ENCODE data around the gene C12orf56. TPM values are rescaled to one million over a fixed set of nuclear protein-coding genes. Genes with fewer than 3 reads are reported as not detected.

The C12orf56 gene, protein sequence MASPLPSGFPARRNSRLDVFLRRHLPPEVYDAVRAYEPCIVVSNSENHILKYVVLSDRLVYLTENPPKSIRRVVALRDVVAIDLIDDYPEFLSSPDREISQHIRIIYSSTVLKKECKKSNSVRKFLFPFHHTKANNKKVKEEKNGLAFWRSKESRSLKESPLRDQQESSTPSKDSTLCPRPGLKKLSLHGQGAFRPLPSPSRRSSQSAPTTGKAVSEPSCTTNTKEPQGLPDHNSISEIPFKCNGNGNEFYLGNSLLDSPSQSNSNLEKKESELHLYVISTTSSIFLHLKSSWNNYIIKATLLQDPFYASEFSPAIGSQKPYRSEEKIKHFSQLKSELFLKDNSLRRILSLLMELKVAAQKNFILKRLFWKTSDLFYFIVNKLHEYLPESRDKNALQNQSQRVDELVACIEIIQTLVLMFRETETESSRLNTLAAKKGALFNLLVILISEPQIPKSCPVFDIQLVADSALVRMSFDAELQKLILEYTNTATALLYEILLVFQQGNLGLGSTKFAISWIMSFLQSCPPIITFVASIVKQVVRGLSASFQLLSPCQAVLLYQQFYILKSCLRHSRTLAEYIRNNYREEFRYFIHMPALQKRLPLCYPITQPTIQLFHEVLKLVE
- polyA plus RNA-seq (2013, experiment 1 of 2) = 0.18 TPM
- 0.11 TPM for polyA plus RNA-seq (2013, experiment 2 of 2)

DNA sequence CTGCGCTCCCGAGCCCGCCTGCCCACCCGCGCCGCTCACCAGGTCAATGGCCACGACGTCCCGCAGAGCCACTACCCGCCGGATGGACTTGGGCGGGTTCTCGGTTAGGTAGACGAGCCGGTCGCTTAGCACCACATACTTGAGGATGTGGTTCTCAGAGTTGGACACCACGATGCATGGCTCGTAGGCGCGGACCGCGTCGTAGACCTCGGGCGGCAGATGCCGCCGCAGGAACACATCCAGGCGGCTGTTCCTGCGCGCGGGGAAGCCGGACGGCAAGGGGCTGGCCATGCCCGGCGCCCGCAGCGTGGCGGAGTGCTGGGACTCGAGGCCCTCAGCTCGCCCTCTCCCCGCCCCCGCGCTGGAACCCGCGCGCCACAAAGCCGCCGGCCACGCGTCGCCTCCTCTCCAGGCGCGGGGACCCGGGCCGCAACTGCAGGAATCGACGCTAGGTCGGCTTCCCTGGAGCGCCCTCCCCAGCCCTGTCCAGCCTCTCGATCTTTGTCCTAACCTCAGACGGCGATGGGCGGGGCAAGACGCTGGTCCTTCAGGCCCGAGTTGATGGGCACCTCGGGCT, at the start of gene C12orf56:
C12orf56 (minus strand) TSS at position 484 of the 577 bp plus-strand sequence; CDS start at position 291, 193 bp downstream.
- no peak for DNase-seq (ENCODE audit: low spot score)
- H3K14ac ChIP-seq (ENCODE audit: low read length) = peak within 1 kb of the TSS; percentile 38
- H3K4ac ChIP-seq (ENCODE audit: low read length) = no peak within 1 kb of the TSS
- H3K9ac ChIP-seq (ENCODE audit: low read depth, low read length, poor library complexity) = peak within 1 kb of the TSS; percentile 44
- H2AK5ac ChIP-seq (ENCODE audit: low read depth, low read length) = no peak within 1 kb of the TSS
- H2BK120ac ChIP-seq (ENCODE audit: low read depth, low read length) = no peak within 1 kb of the TSS
- no peak within 1 kb of the TSS for H4K91ac ChIP-seq (ENCODE audit: low read depth, low read length, poor library complexity)
- H3K27ac ChIP-seq (replicated peaks; ENCODE audit: low read length) = no peak within 1 kb of the TSS
- H3K18ac ChIP-seq (ENCODE audit: low read length) = peak within 1 kb of the TSS; percentile 71
- no peaks in the 10 kb centered on the region for H3K4me1 ChIP-seq (ENCODE audit: control insufficient read depth in 2 of 2, insufficient read depth in 1 of 2, low read depth in 1 of 2, low read length in 2 of 2)
- H3K36me3 ChIP-seq (replicated peaks in 1 of 2; ENCODE audit: control insufficient read depth in 2 of 2, insufficient read depth in 2 of 2, low read length in 2 of 2) = no peaks in the 10 kb centered on the region
- H2BK12ac ChIP-seq (ENCODE audit: low read length) = no peak within 1 kb of the TSS
- H3K23ac ChIP-seq (ENCODE audit: low read depth, low read length, poor library complexity) = no peak within 1 kb of the TSS
- no peaks in the 10 kb centered on the region for H3K27me3 ChIP-seq (ENCODE audit: control insufficient read depth in 3 of 3, insufficient read depth in 3 of 3, low read depth in 1 of 3, low read length in 3 of 3)
- H4K8ac ChIP-seq (ENCODE audit: low read depth, low read length) = no peak within 1 kb of the TSS
- no peak within 1 kb of the TSS for H2BK15ac ChIP-seq (ENCODE audit: low read length)
- H3K4me2 ChIP-seq (ENCODE audit: insufficient read depth, low read length, poor library complexity, severe bottlenecking) = no peak within 1 kb of the TSS
- H2AFZ ChIP-seq (ENCODE audit: low read length) = peak within 1 kb of the TSS; percentile 59
- peak within 1 kb of the TSS; percentile 39 for H2BK5ac ChIP-seq (ENCODE audit: low read length)
- no peak within 1 kb of the TSS for H3K4me3 ChIP-seq (ENCODE audit: low read length in 2 of 2)
- no peaks in the 10 kb centered on the region for H3K9me3 ChIP-seq (replicated peaks in 1 of 2; ENCODE audit: control insufficient read depth in 2 of 2, insufficient read depth in 1 of 2, low read depth in 1 of 2, low read length in 2 of 2)
- no CpG with 5 or more reads among the region's 66 CpGs for WGBS, 2 donors (ENCODE audit: extremely low coverage in 2 of 2, insufficient read length in 2 of 2, insufficient replicate concordance in 1 of 2)
- H3K79me1 ChIP-seq (ENCODE audit: low read depth, low read length) = no peaks in the 10 kb centered on the region

DNA sequence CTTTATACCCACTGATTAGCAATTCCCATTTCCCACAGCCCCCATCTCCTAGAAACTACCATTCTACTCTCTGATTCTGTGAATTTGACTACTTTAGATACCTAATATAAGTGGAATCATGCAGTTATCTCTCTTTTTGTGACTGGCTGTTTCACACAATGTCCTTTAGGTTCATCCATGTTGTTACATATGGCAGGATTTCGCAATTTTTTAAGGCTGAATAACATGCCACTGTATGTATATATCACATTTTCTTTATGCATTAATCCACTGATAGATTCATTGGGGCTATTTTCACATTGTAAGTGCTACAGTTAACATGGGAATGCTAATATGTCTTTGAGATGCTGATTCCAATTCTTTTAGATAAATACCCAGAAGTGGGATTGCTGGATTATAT, 49.5 kb upstream of the C12orf56 start:
- no peak overlapping the region for H2BK15ac ChIP-seq (ENCODE audit: low read length)
- no peak overlapping the region for H2AFZ ChIP-seq (ENCODE audit: low read length)
- H4K91ac ChIP-seq (ENCODE audit: low read depth, low read length, poor library complexity) = no peak overlapping the region
- no peak overlapping the region for H3K4ac ChIP-seq (ENCODE audit: low read length)
- no peak overlapping the region for H3K23ac ChIP-seq (ENCODE audit: low read depth, low read length, poor library complexity)
- H2AK5ac ChIP-seq (ENCODE audit: low read depth, low read length) = no peak overlapping the region
- no peak overlapping the region for H3K4me3 ChIP-seq (ENCODE audit: low read length in 2 of 2)
- no peak overlapping the region for H3K27ac ChIP-seq (replicated peaks; ENCODE audit: low read length)
- H3K79me1 ChIP-seq (ENCODE audit: low read depth, low read length) = no peaks in the 10 kb centered on the region
- H3K4me2 ChIP-seq (ENCODE audit: insufficient read depth, low read length, poor library complexity, severe bottlenecking) = no peak overlapping the region
- no peak overlapping the region for H2BK5ac ChIP-seq (ENCODE audit: low read length)
- WGBS, 2 donors (ENCODE audit: extremely low coverage in 2 of 2, insufficient read length in 2 of 2, insufficient replicate concordance in 1 of 2) = no CpG with 5 or more reads among the region's 1 CpG
- no peaks in the 10 kb centered on the region for H3K9me3 ChIP-seq (replicated peaks in 1 of 2; ENCODE audit: control insufficient read depth in 2 of 2, insufficient read depth in 1 of 2, low read depth in 1 of 2, low read length in 2 of 2)
- no peaks in the 10 kb centered on the region for H3K27me3 ChIP-seq (ENCODE audit: control insufficient read depth in 3 of 3, insufficient read depth in 3 of 3, low read depth in 1 of 3, low read length in 3 of 3)
- no peak for DNase-seq (ENCODE audit: low spot score)
- no peak overlapping the region for H2BK120ac ChIP-seq (ENCODE audit: low read depth, low read length)
- no peak overlapping the region for H2BK12ac ChIP-seq (ENCODE audit: low read length)
- H4K8ac ChIP-seq (ENCODE audit: low read depth, low read length) = no peak overlapping the region
- H3K9ac ChIP-seq (ENCODE audit: low read depth, low read length, poor library complexity) = no peak overlapping the region
- peaks cover 32 to 97% of the 10 kb centered on the region in 2 donors for H3K36me3 ChIP-seq (replicated peaks in 1 of 2; ENCODE audit: control insufficient read depth in 2 of 2, insufficient read depth in 2 of 2, low read length in 2 of 2)
- no peak overlapping the region for H3K18ac ChIP-seq (ENCODE audit: low read length)
- no peak overlapping the region for H3K14ac ChIP-seq (ENCODE audit: low read length)
- H3K4me1 ChIP-seq (ENCODE audit: control insufficient read depth in 2 of 2, insufficient read depth in 1 of 2, low read depth in 1 of 2, low read length in 2 of 2) = no peaks in the 10 kb centered on the region

GRCh38 chr12:64433915-64434314, 43.4 kb upstream of the C12orf56 start:
- no peak overlapping the region for H2BK15ac ChIP-seq (ENCODE audit: low read length)
- WGBS, 2 donors (ENCODE audit: extremely low coverage in 2 of 2, insufficient read length in 2 of 2, insufficient replicate concordance in 1 of 2) = no CpG with 5 or more reads among the region's 5 CpGs
- no peaks in the 10 kb centered on the region for H3K27me3 ChIP-seq (ENCODE audit: control insufficient read depth in 3 of 3, insufficient read depth in 3 of 3, low read depth in 1 of 3, low read length in 3 of 3)
- no peak overlapping the region for H3K23ac ChIP-seq (ENCODE audit: low read depth, low read length, poor library complexity)
- no peak overlapping the region for H3K18ac ChIP-seq (ENCODE audit: low read length)
- H3K4me1 ChIP-seq (ENCODE audit: control insufficient read depth in 2 of 2, insufficient read depth in 1 of 2, low read depth in 1 of 2, low read length in 2 of 2) = no peaks in the 10 kb centered on the region
- no peak overlapping the region for H3K4me2 ChIP-seq (ENCODE audit: insufficient read depth, low read length, poor library complexity, severe bottlenecking)
- H3K36me3 ChIP-seq (replicated peaks in 1 of 2; ENCODE audit: control insufficient read depth in 2 of 2, insufficient read depth in 2 of 2, low read length in 2 of 2) = peaks cover 37 to 100% of the 10 kb centered on the region in 2 donors
- no peak overlapping the region for H3K14ac ChIP-seq (ENCODE audit: low read length)
- H2BK5ac ChIP-seq (ENCODE audit: low read length) = no peak overlapping the region
- no peak overlapping the region for H4K91ac ChIP-seq (ENCODE audit: low read depth, low read length, poor library complexity)
- H3K9me3 ChIP-seq (replicated peaks in 1 of 2; ENCODE audit: control insufficient read depth in 2 of 2, insufficient read depth in 1 of 2, low read depth in 1 of 2, low read length in 2 of 2) = no peaks in the 10 kb centered on the region
- no peak for DNase-seq (ENCODE audit: low spot score)
- no peak overlapping the region for H2BK12ac ChIP-seq (ENCODE audit: low read length)
- H2BK120ac ChIP-seq (ENCODE audit: low read depth, low read length) = no peak overlapping the region
- no peak overlapping the region for H3K4ac ChIP-seq (ENCODE audit: low read length)
- H3K79me1 ChIP-seq (ENCODE audit: low read depth, low read length) = no peaks in the 10 kb centered on the region
- H2AFZ ChIP-seq (ENCODE audit: low read length) = no peak overlapping the region
- no peak overlapping the region for H2AK5ac ChIP-seq (ENCODE audit: low read depth, low read length)
- H3K27ac ChIP-seq (replicated peaks; ENCODE audit: low read length) = no peak overlapping the region
- H3K4me3 ChIP-seq (ENCODE audit: low read length in 2 of 2) = no peak overlapping the region
- H3K9ac ChIP-seq (ENCODE audit: low read depth, low read length, poor library complexity) = no peak overlapping the region
- no peak overlapping the region for H4K8ac ChIP-seq (ENCODE audit: low read depth, low read length)

- no CpG with 5 or more reads among the region's 4 CpGs for WGBS, 2 donors (ENCODE audit: extremely low coverage in 2 of 2, insufficient read length in 2 of 2, insufficient replicate concordance in 1 of 2)
- H3K14ac ChIP-seq (ENCODE audit: low read length) = no peak overlapping the region
- H3K36me3 ChIP-seq (replicated peaks in 1 of 2; ENCODE audit: control insufficient read depth in 2 of 2, insufficient read depth in 2 of 2, low read length in 2 of 2) = peaks cover 34 to 100% of the 10 kb centered on the region in 2 donors
These were observed 41.2 kb upstream of the C12orf56 start for GRCh38 chr12:64431791-64432190.

More at GRCh38 chr12:64431791-64432190, 41.2 kb upstream of the C12orf56 start:
- DNase-seq (ENCODE audit: low spot score) = no peak
- H4K91ac ChIP-seq (ENCODE audit: low read depth, low read length, poor library complexity) = no peak overlapping the region
- H3K79me1 ChIP-seq (ENCODE audit: low read depth, low read length) = no peaks in the 10 kb centered on the region
- no peak overlapping the region for H3K4ac ChIP-seq (ENCODE audit: low read length)
- no peaks in the 10 kb centered on the region for H3K9me3 ChIP-seq (replicated peaks in 1 of 2; ENCODE audit: control insufficient read depth in 2 of 2, insufficient read depth in 1 of 2, low read depth in 1 of 2, low read length in 2 of 2)
- no peak overlapping the region for H3K27ac ChIP-seq (replicated peaks; ENCODE audit: low read length)
- H3K23ac ChIP-seq (ENCODE audit: low read depth, low read length, poor library complexity) = no peak overlapping the region
- H3K27me3 ChIP-seq (ENCODE audit: control insufficient read depth in 3 of 3, insufficient read depth in 3 of 3, low read depth in 1 of 3, low read length in 3 of 3) = no peaks in the 10 kb centered on the region
- no peak overlapping the region for H2BK5ac ChIP-seq (ENCODE audit: low read length)
- no peak overlapping the region for H2AK5ac ChIP-seq (ENCODE audit: low read depth, low read length)
- no peak overlapping the region for H3K4me3 ChIP-seq (ENCODE audit: low read length in 2 of 2)
- no peak overlapping the region for H2BK15ac ChIP-seq (ENCODE audit: low read length)
- no peak overlapping the region for H3K4me2 ChIP-seq (ENCODE audit: insufficient read depth, low read length, poor library complexity, severe bottlenecking)
- H2AFZ ChIP-seq (ENCODE audit: low read length) = no peak overlapping the region
- no peak overlapping the region for H2BK120ac ChIP-seq (ENCODE audit: low read depth, low read length)
- H2BK12ac ChIP-seq (ENCODE audit: low read length) = no peak overlapping the region
- no peak overlapping the region for H3K18ac ChIP-seq (ENCODE audit: low read length)
- H3K9ac ChIP-seq (ENCODE audit: low read depth, low read length, poor library complexity) = no peak overlapping the region
- H4K8ac ChIP-seq (ENCODE audit: low read depth, low read length) = no peak overlapping the region
- H3K4me1 ChIP-seq (ENCODE audit: control insufficient read depth in 2 of 2, insufficient read depth in 1 of 2, low read depth in 1 of 2, low read length in 2 of 2) = no peaks in the 10 kb centered on the region
